ENCODE data around the gene ERGIC1.
"Not testable (repeated sequence)": the region's sequence is repeated elsewhere in the genome, so short reads cannot be mapped to it uniquely, and the experiment has no call there.

ERGIC1 gene

GRCh38 chr5:172846677-172847076 is 12.6 kb downstream of the ERGIC1 start:
- DNase-seq (ENCODE audit: extremely low read depth, low read depth) = no peak
- no peak overlapping the region for H3K4me3 ChIP-seq (replicated peaks; ENCODE audit: low read depth, low read length)
- TF ChIP-seq CTCF (IDR thresholded peaks at IDR 0.05; ENCODE audit: low read depth, low read length, missing control alignments) = no peak

DNA sequence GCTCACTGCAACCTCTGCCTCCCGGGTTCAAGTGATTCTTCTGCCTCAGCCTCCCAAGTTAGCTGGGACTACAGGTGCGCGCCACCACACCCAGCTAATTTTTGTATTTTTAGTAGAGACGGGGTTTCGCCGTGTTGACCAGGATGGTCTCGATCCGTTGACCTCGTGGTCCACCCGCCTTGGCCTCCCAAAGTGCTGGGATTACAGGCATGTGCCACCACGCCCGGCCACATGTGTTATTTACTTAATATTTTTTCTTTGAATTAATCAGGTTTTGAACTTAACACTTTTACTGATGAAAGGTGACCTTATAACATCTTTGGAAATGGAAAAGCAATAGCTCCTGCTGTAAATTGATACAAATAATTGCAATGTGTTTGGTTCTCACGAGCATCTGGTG is 13.5 kb downstream of the ERGIC1 start:
- not testable (repeated sequence) for H3K4me3 ChIP-seq (replicated peaks; ENCODE audit: low read depth, low read length); DNase-seq (ENCODE audit: extremely low read depth, low read depth)

- no peak for TF ChIP-seq CTCF (IDR thresholded peaks at IDR 0.05; ENCODE audit: low read depth, low read length, missing control alignments)
- DNase-seq (ENCODE audit: extremely low read depth, low read depth) = no peak
- no peak overlapping the region for H3K4me3 ChIP-seq (replicated peaks; ENCODE audit: low read depth, low read length)
These were observed 14.4 kb downstream of the ERGIC1 start for GRCh38 chr5:172848419-172848818.

DNA sequence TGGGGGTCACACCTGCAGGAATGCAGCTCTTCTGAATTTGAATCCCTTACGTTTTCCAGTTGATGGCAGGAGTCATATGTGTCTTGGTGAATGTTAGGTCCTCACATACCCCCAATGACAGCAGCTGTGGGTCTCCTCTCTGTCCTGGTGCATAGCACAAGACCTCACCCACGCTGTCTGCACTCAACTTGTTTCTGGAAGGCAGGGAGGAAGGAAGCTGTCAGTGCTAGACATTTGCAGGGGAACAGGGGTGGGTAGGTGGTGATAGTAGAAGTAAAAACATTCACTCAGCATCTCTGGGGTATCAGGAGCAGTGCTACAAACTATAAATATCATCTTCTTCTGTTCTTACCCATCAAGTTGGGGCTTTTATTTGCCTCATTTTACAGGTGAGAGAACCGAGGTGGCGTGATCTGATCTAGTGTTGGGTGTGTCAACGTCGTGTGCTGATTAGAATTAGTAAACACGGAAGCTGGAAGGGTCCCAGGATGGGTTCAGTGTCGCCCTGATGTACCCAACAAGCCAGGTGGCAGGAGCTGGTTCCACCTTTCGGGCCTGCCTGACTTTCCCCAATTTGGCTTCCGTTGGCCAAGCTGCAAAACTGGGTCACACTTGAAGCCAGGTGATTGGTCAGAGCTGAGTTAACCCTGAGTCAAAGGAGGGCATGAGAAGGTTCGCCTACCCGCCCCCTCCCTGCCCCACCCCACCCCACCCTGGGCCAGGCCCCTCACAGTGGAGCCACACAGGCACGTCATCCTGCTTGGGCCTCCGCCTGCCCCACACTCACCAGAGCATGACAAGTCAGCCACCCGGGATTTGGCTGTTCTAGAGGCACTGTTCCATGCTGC is 15.8 kb downstream of the ERGIC1 start:
- no peak for DNase-seq (ENCODE audit: extremely low read depth, low read depth)
- TF ChIP-seq CTCF (IDR thresholded peaks at IDR 0.05; ENCODE audit: low read depth, low read length, missing control alignments) = no peak
- no peak overlapping the region for H3K4me3 ChIP-seq (replicated peaks; ENCODE audit: low read depth, low read length)

DNA sequence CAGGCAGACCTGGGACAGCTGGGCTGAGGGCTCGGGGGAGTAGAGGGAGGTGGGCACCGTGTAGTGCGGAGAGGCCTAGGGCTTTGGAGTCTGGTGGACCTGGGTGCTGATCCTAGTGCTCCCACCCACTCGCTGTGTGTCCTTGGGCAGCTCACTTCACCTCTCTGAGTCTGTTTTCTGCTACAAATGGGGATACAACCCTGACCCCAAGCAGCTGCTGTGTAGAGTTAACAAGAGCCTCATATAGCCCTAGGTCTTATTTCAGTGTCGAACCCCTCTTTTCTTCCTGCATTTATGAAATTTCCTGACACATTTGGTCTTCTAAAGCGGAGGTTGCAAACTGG is 16.4 kb downstream of the ERGIC1 start:
- TF ChIP-seq CTCF (IDR thresholded peaks at IDR 0.05; ENCODE audit: low read depth, low read length, missing control alignments) = no peak
- H3K4me3 ChIP-seq (replicated peaks; ENCODE audit: low read depth, low read length) = no peak overlapping the region

DNA sequence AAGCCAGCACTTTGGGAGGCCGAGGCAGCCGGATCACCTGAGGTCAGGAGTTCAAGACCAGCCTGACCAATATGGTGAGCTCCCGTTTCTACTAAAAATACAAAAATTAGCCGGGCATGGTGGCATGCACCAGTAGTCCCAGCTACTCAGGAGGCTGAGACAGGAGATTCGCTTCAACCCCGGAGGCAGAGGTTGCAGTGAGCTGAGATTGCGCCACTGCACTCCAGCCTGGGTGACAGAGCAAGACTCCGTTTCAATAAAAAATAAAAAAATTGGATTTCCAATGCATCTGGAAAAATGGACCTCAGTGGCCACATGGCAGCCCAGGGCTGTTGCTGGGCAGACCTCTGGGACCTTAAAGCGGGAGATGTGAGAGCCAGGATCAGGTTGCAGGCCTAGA is 17.2 kb downstream of the ERGIC1 start:
- DNase-seq (ENCODE audit: extremely low read depth, low read depth); H3K4me3 ChIP-seq (replicated peaks; ENCODE audit: low read depth, low read length): not testable (repeated sequence)

More for the DNA sequence above, 16.4 kb downstream of the ERGIC1 start:
- no peak for DNase-seq (ENCODE audit: extremely low read depth, low read depth)

GRCh38 chr5:172852490-172853354 is 18.7 kb downstream of the ERGIC1 start:
- no peak for TF ChIP-seq CTCF (IDR thresholded peaks at IDR 0.05; ENCODE audit: low read depth, low read length, missing control alignments)
- no peak overlapping the region for H3K4me3 ChIP-seq (replicated peaks; ENCODE audit: low read depth, low read length)
- no peak for DNase-seq (ENCODE audit: extremely low read depth, low read depth)
